ENCODE data around the gene LINC00237. TPM values are rescaled to one million over a fixed set of nuclear protein-coding genes. Genes with fewer than 3 reads are reported as not detected.

Gene LINC00237
- total and polyA plus RNA-seq, 10 donors, result 0.05 TPM; not detected in 9

DNA sequence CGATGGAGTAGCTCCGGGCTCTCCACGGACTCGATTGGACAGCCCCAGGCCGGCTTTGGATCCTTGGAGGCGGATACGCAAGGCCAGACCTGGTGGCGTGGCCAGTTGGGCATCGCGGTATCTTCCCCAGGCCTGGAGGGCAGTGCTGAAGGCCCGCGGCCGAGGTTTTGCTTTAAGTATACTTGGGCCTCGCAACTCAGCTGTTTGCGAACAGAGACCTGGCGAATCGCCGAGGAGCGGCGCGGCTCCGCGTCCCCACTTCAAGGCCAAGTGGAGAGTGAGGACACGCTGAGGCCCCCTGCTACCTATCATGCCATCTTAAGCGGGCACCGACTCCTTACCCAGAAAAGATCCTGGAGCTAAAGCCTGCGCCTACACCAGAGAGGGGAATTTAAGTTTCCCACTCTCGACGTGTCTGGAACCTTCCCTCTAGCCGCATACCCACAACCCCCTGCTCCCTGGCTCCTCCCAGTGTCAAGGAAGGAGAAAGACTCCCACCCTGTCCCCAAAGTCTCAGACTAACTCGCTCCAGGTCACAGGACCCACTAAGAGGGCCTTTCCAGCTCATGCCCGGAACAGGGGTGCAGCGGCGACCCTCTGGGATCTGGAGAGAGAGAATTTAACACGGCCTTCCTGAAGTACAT lies 4.1 kb downstream of the LINC00237 start:
- Histone ChIP-seq H3K9me3 (peaks cover 0 to 8% (median 0%) of the 10 kb centered on the region in 8 donors), H3K36me3 (no peaks in the 10 kb centered on the region), H3K27me3 (replicated peaks in 1 of 7) (peaks cover 3 to 100% (median 98%) of the 10 kb centered on the region in 7 donors), H3K4me3 (peak overlapping the region in 7 of 8 donors; percentile 36 to 82 (median 55)), H3K27ac (peak overlapping the region in 3 of 8 donors; percentile 74 to 82 (median 75)), H3K4me1 (peaks cover 33 to 74% (median 58%) of the 10 kb centered on the region in 6 donors)
- TF ChIP-seq POLR2AphosphoS5 (IDR thresholded peaks at IDR 0.05) (no peak), POLR2A (IDR thresholded peaks at IDR 0.05) (no peak)
- TF ChIP-seq, protein P1, sequence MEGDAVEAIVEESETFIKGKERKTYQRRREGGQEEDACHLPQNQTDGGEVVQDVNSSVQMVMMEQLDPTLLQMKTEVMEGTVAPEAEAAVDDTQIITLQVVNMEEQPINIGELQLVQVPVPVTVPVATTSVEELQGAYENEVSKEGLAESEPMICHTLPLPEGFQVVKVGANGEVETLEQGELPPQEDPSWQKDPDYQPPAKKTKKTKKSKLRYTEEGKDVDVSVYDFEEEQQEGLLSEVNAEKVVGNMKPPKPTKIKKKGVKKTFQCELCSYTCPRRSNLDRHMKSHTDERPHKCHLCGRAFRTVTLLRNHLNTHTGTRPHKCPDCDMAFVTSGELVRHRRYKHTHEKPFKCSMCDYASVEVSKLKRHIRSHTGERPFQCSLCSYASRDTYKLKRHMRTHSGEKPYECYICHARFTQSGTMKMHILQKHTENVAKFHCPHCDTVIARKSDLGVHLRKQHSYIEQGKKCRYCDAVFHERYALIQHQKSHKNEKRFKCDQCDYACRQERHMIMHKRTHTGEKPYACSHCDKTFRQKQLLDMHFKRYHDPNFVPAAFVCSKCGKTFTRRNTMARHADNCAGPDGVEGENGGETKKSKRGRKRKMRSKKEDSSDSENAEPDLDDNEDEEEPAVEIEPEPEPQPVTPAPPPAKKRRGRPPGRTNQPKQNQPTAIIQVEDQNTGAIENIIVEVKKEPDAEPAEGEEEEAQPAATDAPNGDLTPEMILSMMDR (IDR thresholded peaks at IDR 0.05 in 8 of 11, conservative IDR thresholded peaks at IDR 0.05 in 3 of 11), result no peak
- intact Hi-C loops (cut with DNase I; ENCODE audit: low total_unique reads), result no loop called here
- no peak for DNase-seq
- 7 to 9% (median 8%) methylated on average over 18 to 35 of the region's 35 CpGs for WGBS, 5 donors

- intact Hi-C loops (cut with DNase I; ENCODE audit: low total_unique reads), result no loop called here
- Histone ChIP-seq H3K4me3 (peak overlapping the region; percentile 33 to 82 (median 55)), H3K27me3 (replicated peaks in 1 of 7) (peaks cover 3 to 100% (median 96%) of the 10 kb centered on the region in 7 donors), H3K4me1 (peaks cover 33 to 74% (median 58%) of the 10 kb centered on the region in 6 donors), H3K27ac (peak overlapping the region in 4 of 8 donors; percentile 67 to 82 (median 74)), H3K36me3 (no peaks in the 10 kb centered on the region), H3K9me3 (peaks cover 0 to 8% (median 0%) of the 10 kb centered on the region in 8 donors)
- peak; percentile 81 for DNase-seq
- TF ChIP-seq POLR2AphosphoS5 (IDR thresholded peaks at IDR 0.05), result no peak
- WGBS, 5 donors, result 3 to 9% (median 8%) methylated on average over 18 to 35 of the region's 35 CpGs
Observed at GRCh38 chr20:21101453-21101931, 4.7 kb downstream of the LINC00237 start.

DNA sequence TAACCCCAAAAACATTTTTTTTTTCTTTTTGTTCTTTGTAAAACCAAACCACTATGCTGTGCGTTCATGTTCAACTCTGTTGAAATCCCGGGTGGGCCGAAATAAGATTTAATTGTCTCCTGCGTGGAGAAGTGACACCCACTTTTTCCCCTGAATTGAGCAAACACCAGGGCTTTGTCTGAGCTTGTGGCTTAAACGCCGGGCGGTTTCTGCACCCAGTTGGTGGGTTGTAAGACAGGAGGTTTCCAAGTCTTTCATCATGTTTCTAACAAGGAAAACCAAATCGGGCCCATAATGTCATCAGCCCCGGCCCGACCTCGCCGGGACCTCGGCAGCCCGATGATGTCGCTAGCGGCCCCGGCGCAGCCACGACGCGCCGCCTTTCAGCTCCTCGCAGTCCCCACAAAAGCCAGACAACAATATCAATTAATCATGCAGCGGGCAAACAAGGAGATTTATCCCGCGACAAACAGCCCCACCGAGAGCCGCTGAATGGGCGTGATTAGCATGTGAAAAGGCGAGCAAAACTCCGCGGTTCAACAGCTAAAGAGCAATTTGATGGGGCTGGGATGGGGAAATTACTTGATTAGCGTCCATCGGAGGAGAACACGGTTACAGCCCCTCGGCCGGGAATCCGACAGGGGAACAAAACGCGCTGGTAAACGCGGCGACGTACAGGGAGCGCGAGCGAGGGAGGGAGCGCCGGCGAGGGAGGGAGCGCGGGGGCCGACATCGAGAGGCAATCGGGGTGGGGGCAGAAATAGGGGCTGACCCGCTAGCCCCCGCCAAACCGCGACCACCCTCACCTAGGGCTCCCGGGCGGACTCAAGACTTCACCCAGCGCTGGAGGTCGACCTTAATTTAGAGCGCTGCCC lies 5.3 kb downstream of the LINC00237 start:
- TF ChIP-seq POLR2A (IDR thresholded peaks at IDR 0.05), result no peak
- TF ChIP-seq, protein P1 (IDR thresholded peaks at IDR 0.05 in 8 of 11, conservative IDR thresholded peaks at IDR 0.05 in 3 of 11), result no peak
- TF ChIP-seq POLR2AphosphoS5 (IDR thresholded peaks at IDR 0.05), result no peak
- Histone ChIP-seq H3K9me3 (peaks cover 0 to 8% (median 0%) of the 10 kb centered on the region in 8 donors), H3K27me3 (replicated peaks in 1 of 7) (peaks cover 3 to 98% (median 89%) of the 10 kb centered on the region in 7 donors), H3K36me3 (no peaks in the 10 kb centered on the region), H3K27ac (peak overlapping the region in 5 of 8 donors; percentile 2 to 82 (median 74)), H3K4me3 (peak overlapping the region; percentile 33 to 82 (median 55)), H3K4me1 (peaks cover 31 to 67% (median 53%) of the 10 kb centered on the region in 6 donors)
- peak; percentile 83 for DNase-seq
- WGBS, 5 donors, result 2 to 4% (median 3%) methylated on average over 60 to 64 of the region's 64 CpGs
- intact Hi-C loops (cut with DNase I; ENCODE audit: low total_unique reads), result no loop called here

- H3K36me3 ChIP-seq, result no peaks in the 10 kb centered on the region
- peak overlapping the region in 5 of 8 donors; percentile 2 to 82 (median 74) for H3K27ac ChIP-seq
- WGBS, 5 donors, result 1 to 3% (median 2%) methylated on average over 46 of the region's 46 CpGs
- TF ChIP-seq POLR2AphosphoS5 (IDR thresholded peaks at IDR 0.05), result peak in 1 of 3 donors; percentile 55
- TF ChIP-seq, protein P1 (IDR thresholded peaks at IDR 0.05 in 8 of 11, conservative IDR thresholded peaks at IDR 0.05 in 3 of 11), result no peak
- H3K9me3 ChIP-seq, result peaks cover 0 to 8% (median 0%) of the 10 kb centered on the region in 8 donors
- intact Hi-C loops (cut with DNase I; ENCODE audit: low total_unique reads), result no loop called here
- peak overlapping the region; percentile 33 to 82 (median 55) for H3K4me3 ChIP-seq
- DNase-seq, result peak; percentile 90
- peaks cover 29 to 59% (median 46%) of the 10 kb centered on the region in 6 donors for H3K4me1 ChIP-seq
- H3K27me3 ChIP-seq (replicated peaks in 1 of 7), result peaks cover 3 to 98% (median 81%) of the 10 kb centered on the region in 7 donors
Observed at GRCh38 chr20:21099751-21100577, 6.2 kb downstream of the LINC00237 start.
